CD4-positive, alpha-beta T cell treated with Interleukin-4 for 4 hours (primary cell): ENCODE measurements around the gene DCK.
"Not testable (repeated sequence)": the region's sequence is repeated elsewhere in the genome, so short reads cannot be mapped to it uniquely, and the experiment has no call there.

Experiments
- DNase-seq: peaks from one replicate; pipeline ENCODE4 v3.0.0-alpha.2; 2020

The DCK gene

GRCh38 chr4:70993181-70994068 lies at the start of gene DCK:
DCK (plus strand) TSS chr4:70993649; CDS start chr4:70993836, 187 bp downstream.
- DNase-seq: peak; percentile 80

DNA sequence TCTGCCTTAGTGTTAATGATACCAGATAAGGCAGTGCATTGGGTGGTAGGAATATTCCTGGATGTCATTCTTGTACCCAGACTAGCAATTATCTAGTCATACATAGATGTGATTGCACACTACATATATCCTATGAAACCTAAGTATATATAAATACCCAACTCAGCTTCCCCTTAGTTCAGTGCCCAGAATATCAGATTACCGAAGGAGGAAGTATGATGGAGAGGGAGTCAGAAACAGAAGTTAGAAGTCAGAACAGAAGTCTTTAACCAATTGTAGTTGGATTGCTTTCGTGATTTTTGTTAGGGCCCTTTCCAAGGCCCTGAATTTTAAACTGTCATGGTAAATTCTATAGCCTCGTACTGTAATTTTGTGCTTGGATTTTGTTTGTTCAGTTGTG lies 48.4 kb upstream of the DCK start:
- DNase-seq: no peak

DNA sequence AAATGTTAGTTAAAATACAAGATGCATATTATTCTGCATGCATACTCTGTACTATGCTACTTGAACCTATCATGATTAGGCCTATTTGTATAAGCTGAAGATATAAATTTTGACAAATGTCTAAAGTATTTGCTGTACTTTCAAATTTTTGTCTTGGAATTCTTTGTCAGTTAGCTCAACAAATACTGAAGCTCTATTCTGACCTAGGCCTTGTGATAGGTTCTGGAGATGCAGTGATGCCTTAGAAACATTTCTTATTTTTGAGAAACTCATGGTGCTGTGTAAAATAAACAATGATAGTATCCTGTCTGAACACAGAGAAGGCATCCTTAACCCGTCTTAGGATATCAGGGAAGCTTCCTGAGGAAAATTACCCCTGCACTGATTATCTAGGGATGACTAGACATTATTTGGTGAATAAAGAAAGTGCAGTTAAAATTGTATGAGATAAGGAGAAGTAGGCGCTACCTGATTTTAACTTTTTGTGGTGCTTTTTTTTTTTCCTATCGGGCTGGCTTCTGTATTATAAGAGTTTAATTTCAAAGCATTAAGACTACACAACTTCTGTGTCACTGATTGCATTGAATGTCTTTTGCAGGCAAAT lies 47.9 kb upstream of the DCK start:
- no peak for DNase-seq

DNA sequence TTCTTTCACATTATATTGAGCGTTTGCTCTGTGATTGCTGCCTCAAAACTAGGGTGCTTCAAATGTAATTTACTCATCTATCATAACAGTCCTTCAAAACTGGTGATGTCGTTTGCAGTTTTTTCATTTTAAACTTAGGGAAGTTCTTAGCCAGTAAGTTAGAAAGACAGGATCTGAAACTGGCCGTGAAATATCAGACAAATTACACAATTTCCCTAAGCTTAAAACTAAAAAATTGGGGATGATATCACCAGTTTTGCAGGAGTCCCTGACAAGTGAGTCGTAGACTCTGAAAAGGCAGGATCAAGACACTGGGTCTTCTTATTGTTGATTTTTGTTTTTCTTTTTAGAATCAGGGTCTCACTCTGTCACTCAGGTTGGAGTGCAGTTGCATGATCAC lies 46.5 kb upstream of the DCK start:
- DNase-seq: no peak

DNA sequence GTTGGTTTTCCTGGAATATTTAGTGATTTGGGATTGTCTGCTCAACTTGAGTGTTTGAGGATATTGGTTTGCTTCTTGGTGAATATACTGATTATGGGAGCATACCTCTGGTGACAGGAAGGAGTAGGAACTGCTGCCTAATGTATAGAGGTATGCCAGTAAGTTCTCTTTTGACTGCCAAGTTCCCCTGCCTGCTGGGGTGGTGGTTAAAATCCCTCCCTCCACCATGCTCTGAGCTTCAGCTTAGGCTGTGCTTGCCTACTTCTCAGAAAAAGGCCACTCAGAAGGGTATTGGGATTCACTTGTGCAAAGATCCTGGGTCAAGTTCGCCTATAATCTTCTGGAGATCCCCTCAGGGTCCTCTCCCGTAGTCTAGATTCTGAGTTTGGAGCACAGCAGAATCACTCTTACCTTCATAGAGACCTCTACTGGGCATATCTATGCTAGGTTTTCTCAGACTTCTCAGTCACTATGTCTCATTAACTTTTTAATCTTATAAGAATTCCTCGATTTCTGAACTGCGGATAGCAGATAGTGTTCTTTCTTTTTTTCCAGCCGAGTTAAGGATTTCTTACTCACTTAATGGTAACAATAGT lies 44.7 kb upstream of the DCK start:
- DNase-seq: no peak

DNA sequence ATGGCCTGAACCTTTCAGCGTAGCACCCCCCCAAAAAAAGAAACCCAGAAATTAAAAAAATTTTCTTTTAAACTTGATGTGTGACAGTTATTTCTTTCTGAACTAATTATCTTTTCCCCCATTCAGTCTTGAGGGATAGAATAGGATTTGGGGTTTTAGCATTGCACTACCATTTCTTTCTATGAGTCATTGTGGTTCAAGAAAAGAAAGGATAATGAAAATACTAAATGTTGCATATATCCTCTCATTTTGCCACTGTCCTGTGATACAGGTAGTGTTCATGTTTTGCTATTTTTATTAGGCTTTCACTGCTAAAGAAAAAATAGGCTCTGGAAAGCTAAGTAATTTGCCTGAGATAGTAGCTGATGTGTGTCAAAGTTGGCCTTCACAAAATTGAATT lies 39.4 kb upstream of the DCK start:
- no peak for DNase-seq

DNA sequence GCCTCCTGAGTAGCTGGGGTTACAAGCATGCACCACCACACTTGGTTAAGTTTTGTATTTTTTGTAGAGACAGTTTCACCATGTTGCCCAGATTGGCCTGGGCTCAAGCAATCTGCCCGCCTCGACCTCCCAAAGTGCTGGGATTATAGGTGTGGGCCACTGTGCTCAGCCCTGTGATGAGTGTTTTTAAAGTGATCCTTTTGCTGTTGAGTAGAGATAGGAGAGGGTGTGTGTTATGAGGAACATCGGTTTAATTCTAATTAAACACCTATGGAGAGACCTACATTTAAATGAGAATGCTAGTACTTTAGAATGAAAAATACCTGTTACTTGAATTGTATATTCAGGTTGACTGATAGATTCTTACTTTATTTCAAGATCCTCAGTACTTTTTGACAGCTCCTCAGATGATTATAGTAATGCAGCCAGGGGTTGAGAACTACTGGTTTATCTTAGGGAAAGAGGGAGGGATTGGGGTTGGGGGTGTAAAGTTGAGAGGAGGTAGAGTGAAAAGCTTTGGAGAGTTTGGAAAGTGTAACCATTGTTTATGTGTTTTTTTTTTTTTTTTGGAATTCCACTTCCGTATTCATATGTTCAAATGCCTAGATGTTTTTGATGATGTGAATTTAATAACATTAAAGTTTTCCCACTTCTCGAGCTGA lies 36.8 kb upstream of the DCK start:
- no peak for DNase-seq

- DNase-seq: no peak
Observed at GRCh38 chr4:70958681-70959080, 34.8 kb upstream of the DCK start.

DNA sequence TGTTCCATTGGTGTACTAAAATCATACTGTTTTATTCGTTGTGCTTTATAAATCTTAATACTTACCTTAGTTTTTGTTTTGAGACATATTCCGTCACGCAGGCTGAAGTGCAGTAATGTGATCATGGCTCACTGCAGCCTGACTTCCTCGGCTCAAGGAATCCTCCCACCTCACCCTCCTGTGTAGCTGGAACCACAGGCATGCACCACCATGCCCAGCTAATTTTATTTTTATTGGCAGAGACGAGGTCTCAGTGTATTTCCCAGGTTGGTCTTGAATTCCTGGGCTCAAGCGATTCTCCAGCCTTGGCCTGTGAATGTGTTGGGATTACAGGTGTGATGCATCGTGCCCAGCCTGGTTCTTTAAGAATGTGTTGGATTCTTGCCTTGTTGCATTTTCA lies 24.4 kb upstream of the DCK start:
- DNase-seq: no peak

DNA sequence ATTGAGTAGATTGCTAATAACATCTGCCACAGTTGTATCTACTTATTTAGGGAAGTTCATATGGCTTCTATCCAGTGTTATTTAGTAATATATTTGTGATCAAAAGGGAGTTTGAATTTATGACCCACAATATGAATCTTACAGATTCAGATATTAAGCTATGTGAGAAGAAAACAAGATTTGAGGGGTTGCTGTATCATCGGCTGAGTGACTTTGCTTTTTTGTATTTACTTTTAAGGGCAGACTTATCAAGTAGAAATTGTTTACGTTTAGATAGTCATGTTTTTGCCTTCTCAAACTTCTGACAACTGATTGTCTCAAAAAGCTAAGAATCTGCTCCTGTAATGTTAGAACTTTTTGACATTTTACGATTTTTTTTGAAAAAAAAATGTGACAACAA lies 17.2 kb upstream of the DCK start:
- no peak for DNase-seq

- DNase-seq: no peak
Observed at GRCh38 chr4:70979445-70980008, 13.9 kb upstream of the DCK start.

GRCh38 chr4:70980196-70980595 lies 13.3 kb upstream of the DCK start:
- DNase-seq: no peak

DNA sequence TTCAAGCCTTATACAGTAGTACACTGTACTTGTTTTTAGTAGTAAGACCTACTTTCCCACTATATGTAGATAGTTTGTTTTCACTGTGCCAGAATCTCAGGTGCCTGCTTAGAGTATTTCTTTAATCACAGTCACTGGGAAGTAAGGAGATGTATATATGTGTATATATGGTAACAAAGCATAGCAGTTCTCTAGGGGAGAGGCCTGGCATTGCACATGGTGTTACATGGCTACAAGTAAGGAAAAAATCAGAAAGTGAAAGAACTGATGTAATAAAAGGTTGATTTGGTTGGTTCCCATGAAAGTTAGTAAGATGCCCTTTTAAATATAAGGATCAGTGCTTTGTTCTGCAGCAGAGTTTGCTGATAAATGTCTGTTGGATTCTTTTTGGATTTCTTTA lies 9.3 kb upstream of the DCK start:
- no peak for DNase-seq

DNA sequence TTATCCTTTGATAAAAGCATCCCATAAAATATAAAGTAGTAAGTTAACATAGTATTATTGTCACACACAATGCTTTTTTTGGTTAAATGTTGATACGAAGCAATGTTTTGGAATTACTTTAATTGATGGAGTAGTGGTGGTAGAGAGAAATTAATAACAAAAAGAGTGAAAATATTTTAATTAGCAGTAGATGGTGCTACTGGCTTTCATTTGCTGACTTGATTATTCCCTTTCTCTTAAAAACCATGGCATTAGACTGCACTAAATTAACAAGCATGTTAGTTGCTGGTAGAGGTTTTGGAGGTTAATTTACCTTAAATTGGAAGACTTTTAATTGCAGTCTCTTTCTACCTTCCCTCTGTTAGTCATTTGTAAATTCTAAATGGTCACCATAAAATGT lies 8.9 kb upstream of the DCK start:
- DNase-seq: no peak

DNA sequence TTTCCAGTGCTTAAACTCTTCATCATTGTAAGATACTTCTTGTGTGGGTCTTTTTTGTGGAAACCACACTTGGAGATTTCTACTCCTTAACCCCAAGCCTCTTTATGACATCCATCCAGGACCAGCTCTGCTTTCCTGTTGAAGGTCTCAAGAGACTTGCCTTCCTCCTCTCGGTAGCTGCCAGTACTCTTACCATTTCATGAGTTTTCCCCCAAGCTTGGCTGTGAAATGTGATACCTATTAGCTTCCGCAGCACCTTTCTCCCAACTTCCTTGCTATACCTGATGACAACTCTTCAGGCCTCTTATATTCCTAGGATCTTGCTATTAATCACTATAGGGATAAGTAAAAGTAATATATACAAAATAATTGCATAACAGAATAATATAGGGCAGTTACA lies 1.9 kb upstream of the DCK start:
- no peak for DNase-seq

DNA sequence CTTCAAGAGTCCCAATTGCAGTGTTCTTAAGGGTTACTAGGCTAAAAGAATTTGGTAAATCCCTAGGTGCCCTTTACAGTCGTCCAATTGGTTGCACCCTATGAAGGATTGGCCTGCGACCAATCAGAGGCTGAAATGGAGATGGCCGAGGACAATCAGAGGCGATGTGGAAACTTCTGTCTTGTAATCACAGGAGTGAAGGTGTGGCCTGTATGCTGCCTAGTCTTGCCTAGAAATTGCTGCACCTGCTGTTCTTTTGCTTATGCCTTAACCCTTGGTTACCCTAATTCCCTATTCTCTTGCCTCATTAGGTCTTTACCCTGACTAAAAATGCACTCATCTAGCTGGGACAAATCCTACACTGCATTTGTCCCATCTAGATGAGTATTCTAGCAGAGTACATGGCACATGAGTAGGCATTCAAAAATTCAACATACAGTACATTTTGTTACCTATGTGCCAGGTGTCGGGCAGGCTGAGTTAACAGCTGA lies 1.0 kb upstream of the DCK start:
- DNase-seq: no peak

- DNase-seq: no peak
Observed at GRCh38 chr4:70994069-70994366, 569 bp downstream of the DCK start.

GRCh38 chr4:70994387-70995099 lies 1.1 kb downstream of the DCK start:
- DNase-seq: peak; percentile 40

GRCh38 chr4:70996018-70996360 lies 2.5 kb downstream of the DCK start:
- no peak for DNase-seq

DNA sequence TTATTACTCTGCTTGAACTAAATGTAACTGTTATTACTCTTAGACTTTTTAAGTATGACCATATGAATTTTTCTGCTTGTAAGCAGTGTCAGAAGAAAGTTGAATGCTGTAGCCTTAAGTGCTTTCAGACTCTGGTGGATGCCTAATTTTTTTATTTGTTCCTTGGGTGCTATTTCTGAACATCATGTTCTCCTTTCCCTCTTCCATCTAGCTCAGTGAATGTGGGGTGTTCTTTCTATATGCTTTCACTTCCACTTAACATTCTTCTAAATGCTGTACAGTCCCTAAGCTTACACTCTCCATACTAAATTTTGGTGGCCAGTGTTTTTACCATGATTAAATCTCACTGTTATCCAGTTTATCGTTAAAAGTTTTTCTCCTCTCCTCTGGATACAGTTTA lies 3.6 kb downstream of the DCK start:
- DNase-seq: no peak

DNA sequence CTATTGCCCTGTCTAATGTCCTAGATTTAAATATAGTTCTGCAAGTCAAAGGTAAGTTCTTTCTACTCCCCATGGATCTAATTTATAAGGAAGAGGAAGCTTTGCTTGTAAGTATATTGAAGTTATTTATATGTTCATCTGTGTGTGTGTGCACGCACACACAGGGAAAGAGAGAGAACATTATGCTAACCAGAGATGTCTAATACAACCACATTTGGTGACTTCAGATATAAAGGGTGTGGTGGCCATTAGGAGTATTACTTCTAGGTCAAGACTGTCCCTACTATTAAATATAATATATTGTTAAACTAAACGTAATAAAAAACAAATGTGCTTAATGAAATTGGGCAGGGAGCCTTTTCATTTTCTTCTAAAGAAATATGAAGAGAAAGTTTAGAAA lies 4.1 kb downstream of the DCK start:
- no peak for DNase-seq

- not testable (repeated sequence) for DNase-seq
Observed at GRCh38 chr4:70999639-71000038, 6.2 kb downstream of the DCK start.

GRCh38 chr4:71001363-71001762 lies 7.9 kb downstream of the DCK start:
- not testable (repeated sequence) for DNase-seq
